Right atrium auricular region (tissue), 2 donors: ENCODE data around the gene DPYSL5. TPM values are rescaled to one million over a fixed set of nuclear protein-coding genes. Genes with fewer than 3 reads are reported as not detected.

Experiments
- DNase-seq: peaks from one replicate; pipeline ENCODE4 v3.0.0-alpha.2; 2019; ENCODE audit warnings: low spot score
- H3K27ac ChIP-seq, 2 donors: fragments of 200-600 bp; sonication (generic); 1 replicate in 1 of 2; 2 replicates in 1 of 2; pipeline ENCODE4 v1.5.1; 2016 to 2019
- H3K27me3 ChIP-seq, 2 donors: fragments of 200-600 bp; sonication (generic); one replicate each; pipeline versions ENCODE4 v1.5.1 to v1.6.0; 2017 to 2019
- H3K36me3 ChIP-seq: fragments of 200-600 bp; sonication (generic); one replicate; pipeline ENCODE4 v1.5.1; 2016
- H3K4me1 ChIP-seq, 2 donors: fragments of 200-600 bp; sonication (generic); one replicate each; pipeline versions ENCODE4 v1.5.1 to v1.6.0; 2017 to 2019
- H3K4me3 ChIP-seq, 2 donors: fragments of 200-600 bp; sonication (generic); 1 replicate in 1 of 2; 2 replicates in 1 of 2; pipeline ENCODE4 v1.5.1; 2017 to 2019; ENCODE audit warnings: mild to moderate bottlenecking in 1 of 2, moderate library complexity in 1 of 2
- H3K9me3 ChIP-seq, 2 donors: fragments of 200-600 bp; sonication (generic); one replicate each; pipeline ENCODE4 v1.5.1; 2019
- total RNA-seq, 2 donors: library from RNA; depleted of rRNA; stranded (reverse); fragments of >200 nt; gene quantifications; one replicate each; pipeline ENCODE4 v1.1.0, GENCODE V29; 2016
- TF ChIP-seq, protein P1 (sequence below), 2 donors: fragments of 200-600 bp; sonication (generic); IDR thresholded peaks; one replicate each; pipeline ENCODE4 v1.5.1; 2019; ENCODE audit warnings: antibody characterized with exemption in 2 of 2

DPYSL5 gene
- total RNA-seq, 2 donors from 2014 or later: 0.12 TPM; not detected in 1

GRCh38 chr2:26932974-26933373 is 85.0 kb downstream of the DPYSL5 start:
- TF ChIP-seq, protein P1, sequence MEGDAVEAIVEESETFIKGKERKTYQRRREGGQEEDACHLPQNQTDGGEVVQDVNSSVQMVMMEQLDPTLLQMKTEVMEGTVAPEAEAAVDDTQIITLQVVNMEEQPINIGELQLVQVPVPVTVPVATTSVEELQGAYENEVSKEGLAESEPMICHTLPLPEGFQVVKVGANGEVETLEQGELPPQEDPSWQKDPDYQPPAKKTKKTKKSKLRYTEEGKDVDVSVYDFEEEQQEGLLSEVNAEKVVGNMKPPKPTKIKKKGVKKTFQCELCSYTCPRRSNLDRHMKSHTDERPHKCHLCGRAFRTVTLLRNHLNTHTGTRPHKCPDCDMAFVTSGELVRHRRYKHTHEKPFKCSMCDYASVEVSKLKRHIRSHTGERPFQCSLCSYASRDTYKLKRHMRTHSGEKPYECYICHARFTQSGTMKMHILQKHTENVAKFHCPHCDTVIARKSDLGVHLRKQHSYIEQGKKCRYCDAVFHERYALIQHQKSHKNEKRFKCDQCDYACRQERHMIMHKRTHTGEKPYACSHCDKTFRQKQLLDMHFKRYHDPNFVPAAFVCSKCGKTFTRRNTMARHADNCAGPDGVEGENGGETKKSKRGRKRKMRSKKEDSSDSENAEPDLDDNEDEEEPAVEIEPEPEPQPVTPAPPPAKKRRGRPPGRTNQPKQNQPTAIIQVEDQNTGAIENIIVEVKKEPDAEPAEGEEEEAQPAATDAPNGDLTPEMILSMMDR (IDR thresholded peaks at IDR 0.05): no peak
- Histone ChIP-seq H3K9me3 (no peaks in the 10 kb centered on the region), H3K4me1 (no peaks in the 10 kb centered on the region), H3K4me3 (no peak overlapping the region), H3K27me3 (no peaks in the 10 kb centered on the region), H3K27ac (no peak overlapping the region), H3K36me3 (no peaks in the 10 kb centered on the region)
- no peak for DNase-seq

GRCh38 chr2:26933431-26934334 is 85.8 kb downstream of the DPYSL5 start:
- TF ChIP-seq, protein P1 (IDR thresholded peaks at IDR 0.05): no peak
- DNase-seq: no peak
- Histone ChIP-seq H3K4me3 (no peak overlapping the region), H3K27ac (no peak overlapping the region), H3K36me3 (no peaks in the 10 kb centered on the region), H3K4me1 (no peaks in the 10 kb centered on the region), H3K27me3 (no peaks in the 10 kb centered on the region), H3K9me3 (no peaks in the 10 kb centered on the region)

GRCh38 chr2:26934335-26934724 is 86.4 kb downstream of the DPYSL5 start:
- Histone ChIP-seq H3K36me3 (no peaks in the 10 kb centered on the region), H3K4me1 (no peaks in the 10 kb centered on the region), H3K27ac (no peak overlapping the region), H3K9me3 (no peaks in the 10 kb centered on the region), H3K27me3 (no peaks in the 10 kb centered on the region), H3K4me3 (no peak overlapping the region)
- DNase-seq: no peak
- TF ChIP-seq, protein P1 (IDR thresholded peaks at IDR 0.05): no peak

DNA sequence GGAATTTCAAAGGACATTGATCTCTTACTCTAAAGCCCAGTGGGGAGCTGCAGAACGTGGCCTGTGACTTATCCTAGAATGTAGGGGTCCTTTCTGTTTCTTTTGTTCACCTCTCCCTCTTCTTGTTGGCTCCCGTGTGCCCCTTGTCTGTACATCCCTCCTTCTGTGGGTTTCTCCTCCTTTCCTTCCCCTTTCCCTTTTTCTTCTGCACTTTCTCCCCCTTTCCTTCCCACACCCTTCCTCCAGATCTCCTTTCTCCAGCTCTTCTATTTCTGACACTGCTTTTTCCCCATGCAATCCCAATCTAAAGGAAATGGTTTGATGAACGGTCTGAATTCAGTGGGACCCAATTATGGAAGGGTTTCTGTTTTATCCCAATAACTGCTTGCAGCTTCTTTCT is 87.1 kb downstream of the DPYSL5 start:
- Histone ChIP-seq H3K27ac (no peak overlapping the region), H3K36me3 (no peaks in the 10 kb centered on the region), H3K4me3 (no peak overlapping the region), H3K9me3 (no peaks in the 10 kb centered on the region), H3K27me3 (no peaks in the 10 kb centered on the region), H3K4me1 (no peaks in the 10 kb centered on the region)
- TF ChIP-seq, protein P1 (IDR thresholded peaks at IDR 0.05): no peak
- DNase-seq: no peak

- Histone ChIP-seq H3K9me3 (no peaks in the 10 kb centered on the region), H3K36me3 (no peaks in the 10 kb centered on the region), H3K27me3 (no peaks in the 10 kb centered on the region), H3K27ac (no peak overlapping the region), H3K4me1 (no peaks in the 10 kb centered on the region), H3K4me3 (no peak overlapping the region)
- no peak for DNase-seq
- TF ChIP-seq, protein P1 (IDR thresholded peaks at IDR 0.05): no peak
Observed at GRCh38 chr2:26936855-26937254, 88.9 kb downstream of the DPYSL5 start.
